Measurements from ENCODE around the gene ZFAND3.
"Not testable (repeated sequence)": the region's sequence is repeated elsewhere in the genome, so short reads cannot be mapped to it uniquely, and the experiment has no call there.

The ZFAND3 gene

DNA sequence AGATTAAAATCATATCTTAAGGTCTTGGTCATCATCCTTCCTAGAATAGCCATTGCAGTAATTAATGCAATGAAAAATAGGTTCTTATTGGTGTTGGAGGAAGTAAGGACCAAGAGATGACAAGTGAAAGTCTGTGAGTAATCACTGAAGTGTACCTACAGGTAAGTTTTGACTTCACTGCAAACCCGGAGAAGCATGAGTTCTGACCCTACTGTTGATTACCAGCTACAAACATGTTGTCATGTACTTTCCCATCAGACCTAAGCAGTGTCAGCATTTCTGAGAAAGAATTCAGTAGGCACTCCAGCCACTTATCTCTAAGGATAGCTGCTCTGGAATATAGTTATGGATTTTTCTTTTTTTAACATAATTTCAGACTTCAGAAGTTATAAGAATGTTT lies 280.9 kb downstream of the ZFAND3 start:
- no peak for DNase-seq

DNA sequence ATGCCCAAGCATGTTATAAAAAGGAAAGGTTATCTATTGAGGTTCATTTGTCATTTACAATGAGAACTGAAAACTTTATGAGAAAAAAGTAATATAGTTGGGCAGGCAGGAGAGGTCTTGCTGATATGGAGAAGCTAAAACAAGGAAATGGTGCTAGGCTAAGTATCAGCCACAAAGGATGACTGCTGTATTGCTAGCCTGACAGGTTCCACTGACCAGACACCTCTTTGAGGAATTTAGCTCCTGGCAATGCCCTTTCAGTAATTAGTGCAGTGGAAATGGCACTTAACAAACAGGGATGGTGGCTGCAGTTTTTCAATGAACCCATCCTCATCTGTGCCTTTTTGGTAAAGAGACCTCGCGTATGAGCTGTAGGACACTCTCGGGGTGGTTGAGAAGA lies 284.4 kb downstream of the ZFAND3 start:
- no peak for DNase-seq

DNA sequence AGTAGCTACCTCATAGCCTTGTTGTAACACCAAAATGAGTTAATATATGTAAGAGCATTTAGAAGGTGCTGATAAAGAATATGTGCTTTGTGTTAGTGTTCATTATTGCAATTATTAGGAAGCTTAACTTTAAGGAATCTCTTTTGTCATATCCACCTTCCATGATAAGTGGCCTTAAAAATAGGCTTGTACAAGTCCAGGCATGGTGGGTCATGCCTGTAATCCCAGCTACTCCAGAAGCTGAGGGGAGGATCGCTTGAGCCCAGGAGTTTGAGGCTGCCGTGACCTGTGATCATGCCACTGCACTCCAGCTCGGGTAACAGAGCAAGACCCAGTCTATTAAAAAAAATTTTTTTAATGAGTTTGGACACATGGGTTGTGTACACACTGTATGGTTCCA lies 285.5 kb downstream of the ZFAND3 start:
- no peak for DNase-seq

- no peak for DNase-seq
Observed at GRCh38 chr6:38107073-38107472, 287.5 kb downstream of the ZFAND3 start.

GRCh38 chr6:38110481-38110971 lies 291.0 kb downstream of the ZFAND3 start:
- peak; percentile 14 to 74 for DNase-seq

- DNase-seq = no peak
Observed at GRCh38 chr6:38112181-38112580, 292.7 kb downstream of the ZFAND3 start.

GRCh38 chr6:38113825-38114576 lies 294.5 kb downstream of the ZFAND3 start:
- DNase-seq = peak; percentile 76 to 79

- DNase-seq = no peak
Observed at GRCh38 chr6:38114976-38115625, 295.6 kb downstream of the ZFAND3 start.

DNA sequence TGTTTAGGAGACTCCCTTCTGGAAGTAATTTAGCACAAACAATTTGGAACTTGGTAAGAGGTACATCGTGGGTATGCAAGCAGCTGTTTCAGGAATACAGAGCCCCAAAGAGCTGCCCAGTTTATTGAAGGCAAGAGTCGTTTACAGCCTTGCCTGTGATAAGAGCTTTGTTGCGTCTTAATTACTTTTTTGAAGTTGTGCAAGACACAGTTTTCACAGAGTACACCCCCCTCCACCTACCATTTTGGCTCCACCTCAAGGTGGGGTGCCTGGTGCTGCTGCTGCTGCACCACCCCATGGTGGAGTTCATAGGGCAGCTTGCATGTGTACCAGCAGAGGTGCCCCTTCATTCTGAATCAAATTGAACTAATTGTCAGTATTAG lies 296.1 kb downstream of the ZFAND3 start:
- DNase-seq = no peak

- DNase-seq = no peak
Observed at GRCh38 chr6:38116248-38116647, 296.7 kb downstream of the ZFAND3 start.

DNA sequence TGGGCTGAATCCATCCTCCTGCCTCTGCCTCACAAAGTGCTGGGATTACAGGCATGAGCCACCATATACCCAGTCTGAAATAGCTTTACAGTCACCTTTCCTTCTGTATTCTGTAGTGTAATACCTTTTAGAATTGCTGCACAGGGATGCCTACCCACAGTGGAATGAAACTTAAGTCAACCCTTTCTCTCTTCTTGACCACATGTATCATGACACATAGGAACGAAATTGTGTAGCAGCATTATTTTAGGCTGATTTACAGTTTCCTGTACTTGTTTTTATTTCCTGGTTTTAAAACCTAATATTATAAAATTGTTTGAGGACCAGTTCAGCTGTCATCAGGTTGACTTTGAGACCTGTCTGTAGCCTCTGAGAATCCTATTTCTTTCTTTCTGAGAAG lies 297.8 kb downstream of the ZFAND3 start:
- no peak for DNase-seq

GRCh38 chr6:38118791-38119365 lies 299.4 kb downstream of the ZFAND3 start:
- DNase-seq = no peak

DNA sequence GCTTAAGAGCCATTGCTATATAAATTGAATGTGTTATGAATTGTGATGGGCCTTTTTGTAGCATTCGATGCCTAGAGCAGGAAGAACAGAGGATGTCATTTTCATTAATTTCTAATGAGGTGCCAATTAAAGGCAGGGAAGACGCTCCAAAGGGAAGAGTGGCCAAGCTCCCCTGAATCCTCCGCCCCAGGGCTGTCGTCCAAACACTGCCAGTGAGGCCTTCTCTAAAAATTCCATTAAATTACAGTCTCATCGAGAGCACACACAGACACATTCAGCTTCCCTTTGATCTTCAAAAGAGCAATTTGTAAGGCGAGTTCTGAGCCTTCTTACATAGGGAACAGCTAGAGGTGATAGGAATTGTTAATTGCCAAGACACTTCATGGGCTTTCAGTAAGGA lies 300.0 kb downstream of the ZFAND3 start:
- no peak for DNase-seq

DNA sequence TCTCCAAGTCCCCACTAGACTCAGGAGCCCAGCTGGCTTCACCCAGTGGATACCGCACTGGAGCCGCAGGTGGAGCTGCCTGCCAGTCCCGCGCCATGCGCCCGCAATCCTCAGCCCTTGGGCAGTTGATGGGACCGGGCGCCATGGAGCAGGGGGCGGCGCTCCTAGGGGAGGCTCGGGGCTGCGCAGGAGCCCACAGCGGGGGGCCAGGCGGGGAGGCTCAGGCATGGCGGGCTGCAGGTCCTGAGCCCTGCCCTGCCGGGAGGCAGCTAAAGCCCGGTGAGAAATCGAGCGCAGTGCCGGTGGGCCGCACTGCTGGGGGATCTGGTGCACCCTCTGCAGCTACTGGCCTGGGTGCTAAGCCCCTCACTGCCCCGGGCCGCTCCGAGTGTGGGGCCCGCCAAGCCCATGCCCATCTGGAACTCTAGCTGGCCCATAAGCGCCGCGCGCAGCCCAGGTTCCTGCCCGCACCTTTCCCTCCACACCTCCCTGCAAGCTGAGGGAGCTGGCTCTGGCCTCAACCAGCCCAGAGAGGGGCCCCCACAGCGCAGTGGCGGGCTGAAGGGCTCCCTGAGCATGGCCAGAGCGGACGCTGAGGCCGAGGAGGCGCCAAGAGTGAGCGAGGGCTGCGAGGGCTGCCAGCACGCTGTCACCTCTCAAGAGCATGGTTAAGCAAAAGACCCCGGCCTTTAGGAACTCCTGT lies 304.8 kb downstream of the ZFAND3 start:
- DNase-seq = not testable (repeated sequence)

GRCh38 chr6:38127284-38127683 lies 307.8 kb downstream of the ZFAND3 start:
- DNase-seq = no peak

DNA sequence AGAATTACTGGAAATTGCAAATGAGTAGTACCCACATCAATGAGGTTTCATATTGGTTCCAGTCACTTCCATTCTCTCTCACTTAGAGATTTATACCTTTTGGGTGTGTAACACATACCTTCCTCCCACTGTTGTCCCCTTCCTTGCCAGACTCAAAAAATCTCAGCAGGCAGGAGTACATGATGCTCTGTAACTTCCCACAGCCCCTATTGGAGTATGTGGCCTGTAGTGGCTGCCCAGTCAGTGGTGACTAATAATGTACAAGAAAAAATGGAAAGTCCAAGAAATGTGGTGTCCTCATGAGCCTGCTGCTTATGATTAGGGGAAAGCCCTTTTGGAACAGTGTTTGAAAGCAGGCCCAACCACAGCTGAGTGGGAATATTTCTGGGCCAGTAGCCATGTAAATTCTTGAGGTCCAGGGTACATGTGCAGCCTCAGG lies 312.0 kb downstream of the ZFAND3 start:
- DNase-seq = no peak

GRCh38 chr6:38133932-38134703 lies 314.6 kb downstream of the ZFAND3 start:
- no peak for DNase-seq

DNA sequence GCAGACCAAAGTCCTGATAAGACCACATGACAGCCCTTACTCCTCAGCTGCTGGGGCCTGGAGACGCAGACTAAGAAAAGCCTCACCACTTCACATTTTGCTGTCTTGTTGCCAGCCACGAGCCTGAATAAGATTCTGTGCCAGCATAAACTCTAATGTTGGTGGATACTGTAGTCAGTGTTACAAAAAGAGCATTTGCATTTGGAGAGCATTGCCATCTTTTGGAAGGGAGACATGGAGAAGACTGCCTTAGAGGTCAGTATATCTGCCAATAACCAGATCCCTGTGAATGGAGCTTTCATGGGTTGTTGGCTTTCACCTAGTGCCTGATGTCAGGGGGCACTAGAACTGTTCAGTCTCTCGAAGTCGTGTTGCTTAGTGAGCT lies 315.2 kb downstream of the ZFAND3 start:
- no peak for DNase-seq

DNA sequence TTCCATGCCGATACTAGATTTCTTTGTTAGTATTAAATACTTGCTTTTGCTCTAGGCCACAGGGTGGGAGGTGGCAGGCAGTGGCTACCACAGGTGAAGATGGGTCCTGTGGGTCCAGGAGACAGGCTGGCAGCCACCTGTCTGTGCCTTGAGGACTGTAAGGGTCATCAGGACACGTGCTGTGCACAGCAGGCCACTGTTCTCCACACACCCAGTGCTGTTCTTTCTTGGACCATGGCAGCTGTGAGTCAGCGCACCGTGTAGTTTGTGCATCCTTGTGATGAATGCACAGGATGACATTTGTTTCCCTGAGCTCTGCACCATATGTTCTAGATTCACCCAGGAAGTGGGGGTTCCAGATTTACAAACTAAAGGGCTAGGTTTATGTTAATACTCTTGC lies 317.0 kb downstream of the ZFAND3 start:
- no peak for DNase-seq

DNA sequence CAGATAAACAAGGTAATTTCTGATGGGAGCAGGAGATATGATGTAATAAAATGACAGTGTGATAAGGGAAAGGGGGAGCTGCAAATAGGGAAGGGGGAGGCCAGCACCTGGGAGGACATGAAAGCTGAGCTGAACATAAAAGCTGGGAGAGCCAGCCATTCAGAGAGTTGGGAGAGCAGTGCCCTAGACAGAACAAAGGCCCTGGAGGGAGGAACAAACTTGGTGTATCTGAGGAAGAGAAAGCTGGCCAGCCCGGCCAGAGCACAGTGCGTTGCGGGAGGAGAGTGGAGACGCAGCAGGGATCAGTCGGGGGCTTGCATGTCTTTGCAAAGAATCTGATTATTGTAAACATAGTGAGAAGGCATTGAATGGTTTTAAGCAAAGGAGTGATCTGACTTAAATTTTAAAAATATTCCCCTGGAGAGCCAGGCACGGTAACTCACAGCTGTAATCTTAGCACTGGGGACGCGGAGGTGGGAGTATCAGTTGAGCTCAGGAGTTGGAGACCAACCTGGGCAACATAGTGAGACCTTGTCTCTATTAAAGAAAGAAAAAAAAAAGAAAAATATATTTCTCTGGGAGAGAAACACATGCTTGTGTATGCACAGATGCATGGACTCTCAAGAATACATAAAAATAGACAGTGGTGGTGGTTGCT lies 318.2 kb downstream of the ZFAND3 start:
- no peak for DNase-seq

DNA sequence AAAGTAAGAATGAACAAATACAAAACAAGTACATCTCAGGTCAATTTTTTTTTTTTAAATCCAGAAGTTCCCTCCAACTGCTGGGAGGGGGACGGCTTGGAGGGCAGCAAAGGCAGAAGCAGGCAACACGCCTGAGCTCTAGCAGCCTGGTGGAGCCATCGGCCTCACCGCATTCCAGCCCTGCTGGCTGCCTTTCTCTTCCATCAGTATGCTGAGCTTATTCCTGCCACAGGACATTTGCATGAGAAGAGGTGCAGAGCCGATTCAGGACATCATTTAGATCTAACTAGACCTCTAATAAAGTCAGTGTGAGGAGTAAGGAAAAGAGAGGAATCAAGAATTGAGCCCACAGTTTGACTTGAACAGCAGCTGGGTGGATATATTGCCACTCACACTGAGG lies 318.8 kb downstream of the ZFAND3 start:
- no peak for DNase-seq

- DNase-seq = no peak
Observed at GRCh38 chr6:38141085-38141484, 321.6 kb downstream of the ZFAND3 start.

All from NCI-H2081 (cell line).